ENCODE results near the gene ATG14.
"Not testable (repeated sequence)": the region's sequence is repeated elsewhere in the genome, so short reads cannot be mapped to it uniquely, and the experiment has no call there.

The ATG14 gene

DNA sequence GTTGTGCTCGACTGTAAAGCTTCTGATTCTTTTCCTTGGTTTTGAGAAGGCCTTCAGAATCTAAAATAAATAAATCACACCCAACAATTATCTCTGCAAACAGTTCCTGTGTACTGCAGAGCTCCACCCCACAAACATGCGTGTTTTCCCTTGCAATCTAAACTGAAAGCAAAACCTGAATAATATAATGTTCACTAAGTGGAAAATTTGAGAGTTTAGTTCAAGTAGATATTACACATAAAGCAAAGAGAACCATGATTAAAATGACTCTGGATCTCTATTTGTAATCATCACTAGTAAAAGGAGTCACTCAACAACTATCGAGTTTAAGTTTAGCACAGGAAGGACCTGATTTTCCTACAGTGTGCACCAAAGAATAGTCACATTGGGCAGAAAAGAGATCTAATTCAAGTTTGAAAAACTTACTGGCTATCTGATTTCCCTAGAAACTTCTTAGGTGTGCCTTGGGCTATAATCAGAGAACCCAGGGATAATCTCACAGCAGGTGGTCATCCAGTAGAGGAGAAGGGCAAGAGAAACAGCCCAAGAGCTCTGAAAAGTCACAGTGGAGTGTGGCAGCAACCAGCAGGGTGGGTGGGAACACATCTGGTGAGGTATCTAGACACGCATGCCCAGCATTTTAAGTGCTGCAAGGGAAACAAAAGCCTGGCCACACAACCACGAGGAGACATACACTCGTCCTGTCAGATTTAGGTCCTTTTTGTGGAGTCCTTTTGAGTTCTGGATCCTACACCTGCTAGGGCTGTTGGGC is 25.4 kb downstream of the ATG14 start:
- DNase-seq (ENCODE audit: low read depth): no peak

DNA sequence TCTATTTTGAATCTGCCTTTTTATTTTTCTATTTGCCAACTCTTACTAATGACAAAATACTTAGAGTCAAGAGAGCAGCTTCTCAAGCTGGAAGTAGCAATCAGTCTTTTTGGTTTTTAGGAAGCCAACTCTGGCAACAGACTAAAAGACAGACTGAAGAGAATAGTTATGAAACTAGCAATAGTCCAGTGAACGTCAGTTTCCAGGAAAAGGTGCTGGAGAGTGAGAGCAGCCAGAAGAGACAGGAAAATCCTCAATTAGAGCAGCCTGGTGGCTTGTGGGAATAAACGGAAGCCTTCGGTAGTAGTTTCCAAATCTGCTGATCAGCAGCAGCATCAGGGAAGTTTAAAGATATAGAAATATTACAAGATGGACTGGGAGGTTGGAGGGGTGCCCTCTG is 27.1 kb downstream of the ATG14 start:
- DNase-seq (ENCODE audit: low read depth): no peak

GRCh38 chr14:55383541-55384140 is 28.0 kb downstream of the ATG14 start:
- DNase-seq (ENCODE audit: low read depth): no peak

- DNase-seq (ENCODE audit: low read depth): not testable (repeated sequence)
Measured at GRCh38 chr14:55383056-55383466, 28.6 kb downstream of the ATG14 start.

- no peak for DNase-seq (ENCODE audit: low read depth)
Measured at GRCh38 chr14:55382483-55382882, 29.1 kb downstream of the ATG14 start.

GRCh38 chr14:55381561-55381960 is 30.1 kb downstream of the ATG14 start:
- DNase-seq (ENCODE audit: low read depth): no peak

DNA sequence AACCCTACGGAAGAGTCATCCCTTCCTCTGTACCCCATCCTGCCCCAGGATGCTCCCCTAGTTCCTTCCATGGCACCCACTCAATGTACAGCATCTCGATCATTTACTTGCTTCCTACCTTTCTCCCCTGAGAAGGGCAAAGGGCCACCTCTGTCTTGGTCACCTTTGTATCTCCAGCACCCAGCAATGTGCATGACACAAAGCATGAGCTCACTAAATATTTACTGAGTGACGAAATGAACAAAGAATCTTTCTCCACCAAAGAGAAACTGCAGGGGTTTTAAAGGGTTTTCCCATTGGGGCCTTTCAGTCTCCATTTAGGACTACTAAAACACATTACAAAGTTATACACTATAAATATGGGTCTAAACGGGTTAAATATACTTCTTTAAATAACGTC is 30.6 kb downstream of the ATG14 start:
- DNase-seq (ENCODE audit: low read depth): no peak

- no peak for DNase-seq (ENCODE audit: low read depth)
Measured at GRCh38 chr14:55377236-55377635, 34.4 kb downstream of the ATG14 start.

GRCh38 chr14:55374771-55375170 is 36.9 kb downstream of the ATG14 start:
- DNase-seq (ENCODE audit: low read depth): no peak

DNA sequence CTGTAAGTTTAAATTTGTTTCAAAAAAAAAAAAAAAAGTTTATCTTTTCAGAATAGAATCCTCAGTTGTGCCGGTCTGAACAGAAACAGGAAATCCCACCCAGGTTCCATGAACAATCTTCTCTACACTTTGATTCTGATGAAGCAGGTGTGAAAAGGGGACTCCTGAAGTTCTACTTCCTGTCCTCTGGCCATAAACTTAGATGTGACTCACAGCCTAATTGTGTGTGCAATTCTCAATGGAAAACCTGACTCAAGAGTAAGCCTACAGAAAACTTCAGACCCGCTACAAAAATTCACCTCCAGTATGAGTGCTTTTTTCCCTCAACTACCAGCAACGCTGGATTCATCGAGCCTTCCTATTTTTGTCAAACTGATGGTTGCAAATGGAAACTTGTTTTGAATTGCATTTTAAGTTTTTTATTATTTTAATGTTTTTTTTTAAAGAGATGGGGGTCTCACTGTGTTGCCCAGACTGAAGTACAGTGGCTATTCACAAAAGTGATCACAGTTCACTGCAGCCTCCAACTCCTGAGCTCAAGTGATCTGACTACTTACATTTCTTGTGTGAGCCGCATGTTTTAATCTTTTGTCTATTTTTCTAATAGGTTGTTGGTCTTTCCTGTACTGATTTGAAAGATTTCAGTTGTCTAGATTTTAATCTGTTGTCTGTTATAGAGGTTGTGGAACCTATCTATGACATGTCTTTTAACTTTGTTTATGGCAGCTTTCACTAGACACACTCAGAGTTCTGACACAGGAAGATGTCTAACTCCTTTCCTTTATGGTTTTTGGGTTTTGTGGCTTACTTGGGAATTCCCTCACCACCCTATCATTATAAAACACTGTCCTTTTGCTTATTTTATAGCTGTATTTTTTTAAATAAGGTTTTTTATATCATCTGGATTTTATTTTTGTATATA is 37.6 kb downstream of the ATG14 start:
- DNase-seq (ENCODE audit: low read depth): no peak

- DNase-seq (ENCODE audit: low read depth): no peak
Measured at GRCh38 chr14:55372825-55373224, 38.8 kb downstream of the ATG14 start.

GRCh38 chr14:55372423-55372822 is 39.2 kb downstream of the ATG14 start:
- DNase-seq (ENCODE audit: low read depth): no peak

GRCh38 chr14:55370883-55371455 is 40.7 kb downstream of the ATG14 start:
- no peak for DNase-seq (ENCODE audit: low read depth)

DNA sequence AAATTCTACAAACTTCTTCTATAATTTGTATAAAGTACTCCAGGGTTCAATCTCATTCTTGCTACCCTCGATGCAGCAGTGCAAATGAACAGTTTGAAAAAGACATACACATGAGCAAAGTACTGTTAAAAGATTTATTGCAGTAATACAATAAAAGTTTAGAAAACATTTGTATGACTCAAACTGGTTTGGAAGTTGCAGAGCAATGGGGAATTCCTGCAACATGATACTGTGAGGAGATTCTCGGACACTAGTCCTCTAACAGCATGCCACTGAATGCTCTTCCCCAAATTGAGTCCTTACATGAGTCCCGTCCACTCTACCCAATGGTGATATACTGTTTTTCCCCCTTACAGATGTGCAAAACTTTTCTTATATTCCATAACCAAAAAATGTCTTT is 45.4 kb downstream of the ATG14 start:
- DNase-seq (ENCODE audit: low read depth): peak; percentile 24

DNA sequence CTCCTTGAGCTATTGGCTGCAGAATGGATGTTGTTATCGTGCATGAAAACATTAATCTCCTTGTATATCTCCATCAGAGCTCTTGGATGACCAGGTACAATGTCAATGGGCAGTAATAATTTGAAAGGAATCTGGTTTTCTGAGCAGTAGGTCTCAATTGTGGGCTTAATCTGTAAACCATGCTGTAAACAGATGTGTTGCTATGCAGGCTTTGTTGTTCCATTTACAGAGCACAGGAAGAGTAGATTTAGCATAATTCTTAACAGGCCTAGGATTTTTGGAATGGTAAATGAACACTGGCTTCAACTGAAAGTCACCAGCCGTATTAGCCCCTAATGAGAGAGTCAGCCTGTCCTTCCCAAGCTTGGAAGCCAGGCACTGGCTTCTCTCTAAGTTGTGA is 50.4 kb downstream of the ATG14 start:
- no peak for DNase-seq (ENCODE audit: low read depth)

GRCh38 chr14:55359307-55359706 is 52.3 kb downstream of the ATG14 start:
- no peak for DNase-seq (ENCODE audit: low read depth)

DNA sequence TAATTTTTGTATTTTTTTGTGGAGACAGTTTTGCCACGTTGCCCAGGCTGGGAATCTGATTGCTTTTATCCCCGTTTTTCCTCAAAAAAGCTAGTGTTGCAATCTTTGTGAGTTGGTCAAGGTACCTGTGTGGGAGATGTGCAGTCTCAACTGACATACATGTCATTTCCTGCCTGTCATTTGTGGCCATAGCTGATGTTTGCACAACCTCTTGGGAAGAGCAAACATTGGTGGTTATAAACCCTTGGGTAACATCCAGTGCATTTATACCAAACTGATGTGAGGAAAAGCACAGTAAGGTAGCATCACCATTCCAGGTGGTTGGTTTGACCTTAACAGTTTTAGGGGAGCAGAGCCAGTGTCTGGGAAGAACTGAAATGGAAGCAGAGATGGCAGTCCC is 54.7 kb downstream of the ATG14 start:
- DNase-seq (ENCODE audit: low read depth): no peak

GRCh38 chr14:55355922-55356321 is 55.7 kb downstream of the ATG14 start:
- no peak for DNase-seq (ENCODE audit: low read depth)

DNA sequence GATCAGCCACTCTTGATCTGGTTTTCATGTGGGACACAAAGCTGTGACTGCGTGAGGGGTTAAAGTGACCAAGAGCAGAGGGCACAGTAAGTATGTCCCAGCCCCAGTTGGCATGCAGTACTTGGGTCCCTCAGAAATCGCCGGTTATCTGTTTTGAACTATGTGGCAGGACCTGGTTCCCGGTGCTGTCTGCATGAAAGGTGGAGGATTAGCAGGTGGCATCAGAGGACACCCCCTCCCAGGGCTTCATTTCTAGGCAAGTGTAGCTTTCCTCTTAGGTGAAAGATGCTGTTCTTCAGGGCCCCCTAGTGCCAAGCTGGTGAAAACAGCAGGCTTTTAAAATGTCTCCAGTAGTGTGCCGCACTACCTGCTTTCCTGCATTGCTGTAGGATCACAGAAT is 57.1 kb downstream of the ATG14 start:
- DNase-seq (ENCODE audit: low read depth): peak; percentile 30

GRCh38 chr14:55353686-55354467 is 57.8 kb downstream of the ATG14 start:
- DNase-seq (ENCODE audit: low read depth): no peak

- no peak for DNase-seq (ENCODE audit: low read depth)
Measured at GRCh38 chr14:55352201-55352600, 59.4 kb downstream of the ATG14 start.

DNA sequence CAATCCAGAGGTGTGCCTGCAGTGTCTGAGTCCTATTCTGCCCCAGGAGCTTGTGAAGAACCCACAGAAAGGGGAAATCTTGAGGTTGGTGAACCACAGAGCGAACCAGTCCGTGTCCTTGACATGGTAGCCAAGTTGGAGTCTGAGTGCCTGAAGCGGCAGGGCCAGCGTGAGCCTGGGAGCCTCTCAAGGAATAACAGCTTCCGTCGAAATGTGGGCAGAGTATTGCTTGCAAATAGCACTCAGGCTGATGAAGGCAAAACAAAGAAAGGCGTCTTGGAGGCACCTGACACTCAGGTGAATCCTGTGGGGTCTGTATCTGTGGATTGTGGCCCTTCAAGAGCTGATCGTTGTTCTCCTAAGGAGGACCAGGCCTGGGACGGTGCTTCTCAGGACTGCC is 60.5 kb downstream of the ATG14 start:
- no peak for DNase-seq (ENCODE audit: low read depth)
